Brain microvascular endothelial cell (primary cell): ENCODE measurements around the gene LRFN2.

ENCODE experiments used
- DNase-seq: peaks from one replicate; pipeline ENCODE4 v3.0.0-alpha.2; 2020
- H3K27ac ChIP-seq: fragments of 250-450 bp; sonication (Bioruptor Pico); 2 replicates; pipeline ENCODE4 v1.5.1; 2020; ENCODE audit warnings: mild to moderate bottlenecking, moderate library complexity
- H3K27me3 ChIP-seq: fragments of 250-450 bp; sonication (Bioruptor Pico); replicated peaks from 2 replicates; pipeline ENCODE4 v1.5.1; 2020; ENCODE audit warnings: mild to moderate bottlenecking
- H3K36me3 ChIP-seq: fragments of 250-450 bp; sonication (Bioruptor Pico); replicated peaks from 2 replicates; pipeline ENCODE4 v1.5.1; 2020; ENCODE audit warnings: mild to moderate bottlenecking
- H3K4me3 ChIP-seq: 2 replicates; pipeline ENCODE4 v1.5.1; 2011; ENCODE audit warnings: low read depth, mild to moderate bottlenecking, control low read depth, low read length, moderate library complexity
- CTCF ChIP-seq: IDR thresholded peaks from 2 replicates; pipeline ENCODE4 v1.5.1; 2011; ENCODE audit warnings: low read depth, mild to moderate bottlenecking, moderate library complexity, low read length, control low read depth, inconsistent platforms; ENCODE audit errors: missing control alignments
- in situ Hi-C: cut with HindIII; loops from 2 replicates; pipeline ENCODE4 v1.10.0; 2017; ENCODE audit warnings: low sequenced_read_pairs, low pct_ligation_motif_present

The LRFN2 gene

GRCh38 chr6:40399888-40400457, 187.2 kb downstream of the LRFN2 start:
- H3K27ac ChIP-seq: no peak overlapping the region
- no peak for TF ChIP-seq CTCF
- in situ Hi-C loops: no loop called here
- no peak for DNase-seq
- H3K27me3 ChIP-seq: no peaks in the 10 kb centered on the region
- H3K4me3 ChIP-seq: no peak overlapping the region
- H3K36me3 ChIP-seq: no peaks in the 10 kb centered on the region

- Histone ChIP-seq H3K27me3 (no peaks in the 10 kb centered on the region), H3K27ac (no peak overlapping the region), H3K4me3 (no peak overlapping the region), H3K36me3 (no peaks in the 10 kb centered on the region)
- no peak for DNase-seq
- TF ChIP-seq CTCF: no peak
- in situ Hi-C loops: no loop called here
Measured at GRCh38 chr6:40398810-40399477, 188.2 kb downstream of the LRFN2 start.

- in situ Hi-C loops: no loop called here
- no peak overlapping the region for H3K27ac ChIP-seq
- no peaks in the 10 kb centered on the region for H3K36me3 ChIP-seq
- no peaks in the 10 kb centered on the region for H3K27me3 ChIP-seq
- H3K4me3 ChIP-seq: no peak overlapping the region
- DNase-seq: no peak
- no peak for TF ChIP-seq CTCF
Measured at GRCh38 chr6:40398034-40398691, 189.0 kb downstream of the LRFN2 start.

- Histone ChIP-seq H3K27ac (no peak overlapping the region), H3K4me3 (no peak overlapping the region), H3K27me3 (no peaks in the 10 kb centered on the region), H3K36me3 (no peaks in the 10 kb centered on the region)
- no peak for TF ChIP-seq CTCF
- no peak for DNase-seq
- in situ Hi-C loops: no loop called here
Measured at GRCh38 chr6:40397287-40398033, 189.7 kb downstream of the LRFN2 start.

GRCh38 chr6:40395698-40396076, 191.5 kb downstream of the LRFN2 start:
- no peaks in the 10 kb centered on the region for H3K27me3 ChIP-seq
- H3K36me3 ChIP-seq: no peaks in the 10 kb centered on the region
- DNase-seq: no peak
- in situ Hi-C loops: no loop called here
- no peak overlapping the region for H3K27ac ChIP-seq
- TF ChIP-seq CTCF: no peak
- no peak overlapping the region for H3K4me3 ChIP-seq
